Astrocyte (in vitro differentiated cells and primary cell): ENCODE measurements around the gene NTN1. TPM values are rescaled to one million over a fixed set of nuclear protein-coding genes. Genes with fewer than 3 reads are reported as not detected.

Experiments
- DNase-seq: peaks from one replicate; pipeline ENCODE4 v3.0.0-alpha.2; 2010; ENCODE audit warnings: low read depth
- FAIRE-seq: peaks from 2 replicates; lab custom pipeline; 2011; peaks lifted over from hg19 to GRCh38; lab: Jason Lieb, UNC
- H2AFZ ChIP-seq: 2 replicates; pipeline ENCODE4 v1.6.0; 2012; ENCODE audit warnings: low read depth, low read length, inconsistent platforms
- H3K27ac ChIP-seq: 2 replicates; pipeline ENCODE4 v1.5.1; 2011; ENCODE audit warnings: low read depth, low read length, inconsistent platforms
- H3K27me3 ChIP-seq: 2 replicates; pipeline ENCODE4 v1.6.0; 2011; ENCODE audit warnings: low read length, inconsistent platforms; ENCODE audit not compliant: insufficient read depth
- H3K36me3 ChIP-seq: 2 replicates; pipeline ENCODE4 v1.5.1; 2011; ENCODE audit warnings: low read length, inconsistent platforms; ENCODE audit not compliant: insufficient read depth
- H3K4me1 ChIP-seq: 2 replicates; pipeline ENCODE4 v1.5.1; 2011; ENCODE audit warnings: low read length, inconsistent platforms; ENCODE audit not compliant: insufficient read depth
- H3K4me2 ChIP-seq: 2 replicates; pipeline ENCODE4 v1.6.0; 2012; ENCODE audit warnings: low read length, inconsistent platforms
- H3K4me3 ChIP-seq: 2 replicates; pipeline ENCODE4 v1.5.1; 2011; ENCODE audit warnings: low read depth, mild to moderate bottlenecking, low read length, inconsistent platforms; ENCODE audit not compliant: insufficient read depth
- H3K79me2 ChIP-seq: 2 replicates; pipeline ENCODE4 v1.6.0; 2012; ENCODE audit warnings: mild to moderate bottlenecking, low read length, inconsistent platforms; ENCODE audit not compliant: insufficient read depth
- H3K9ac ChIP-seq: 2 replicates; pipeline ENCODE4 v1.6.0; 2012; ENCODE audit warnings: mild to moderate bottlenecking, low read length, inconsistent platforms
- H3K9me3 ChIP-seq: 2 replicates; pipeline ENCODE4 v1.5.1; 2012; ENCODE audit warnings: low read depth, mild to moderate bottlenecking, low read length, inconsistent platforms; ENCODE audit not compliant: insufficient read depth
- H4K20me1 ChIP-seq: 2 replicates; pipeline ENCODE4 v1.6.0; 2012; ENCODE audit warnings: low read length, inconsistent platforms; ENCODE audit not compliant: insufficient read depth
- H3K27ac Mint-ChIP-seq: one replicate; pipeline ENCODE4 v1.8.0; 2021; ENCODE audit warnings: mild to moderate bottlenecking, mixed read lengths; ENCODE audit not compliant: unreplicated experiment
- H3K27me3 Mint-ChIP-seq: one replicate; pipeline ENCODE4 v1.8.0; 2021; ENCODE audit warnings: low read depth, mixed read lengths; ENCODE audit not compliant: unreplicated experiment
- H3K36me3 Mint-ChIP-seq: one replicate; pipeline ENCODE4 v1.8.0; 2021; ENCODE audit warnings: low read depth, mixed read lengths; ENCODE audit not compliant: unreplicated experiment
- H3K4me1 Mint-ChIP-seq: one replicate; pipeline ENCODE4 v1.8.0; 2021; ENCODE audit warnings: low read depth, mixed read lengths; ENCODE audit not compliant: unreplicated experiment
- H3K4me3 Mint-ChIP-seq: one replicate; pipeline ENCODE4 v1.8.0; 2021; ENCODE audit warnings: mild to moderate bottlenecking, moderate library complexity, mixed read lengths; ENCODE audit not compliant: unreplicated experiment
- H3K9me3 Mint-ChIP-seq: one replicate; pipeline ENCODE4 v1.8.0; 2021; ENCODE audit warnings: mild to moderate bottlenecking, mixed read lengths; ENCODE audit not compliant: unreplicated experiment
- CTCF ChIP-seq: IDR thresholded peaks from 2 replicates; pipeline ENCODE4 v1.5.1; 2011; ENCODE audit warnings: low read depth, mild to moderate bottlenecking, inconsistent platforms, low read length, moderate library complexity; ENCODE audit not compliant: insufficient read depth
- EZH2 ChIP-seq: IDR thresholded peaks from 2 replicates; pipeline ENCODE4 v1.6.1; 2012; ENCODE audit warnings: mild to moderate bottlenecking, low read length, inconsistent platforms; ENCODE audit not compliant: insufficient read depth
- total RNA-seq: library from RNA; stranded (reverse); gene quantifications from 2 replicates; pipeline ENCODE4 v1.2.1, GENCODE V29; 2021

Gene NTN1
- total RNA-seq, 1 donor from 2014 or later, result 9.8 TPM

- Mint-ChIP-seq H3K36me3 (no peaks in the 10 kb centered on the region), H3K27me3 (peaks cover 43% of the 10 kb centered on the region), H3K9me3 (no peaks in the 10 kb centered on the region), H3K4me3 (peak overlapping the region; percentile 61), H3K27ac (no peak overlapping the region), H3K4me1 (peaks cover 2% of the 10 kb centered on the region)
- Histone ChIP-seq H3K27ac (no peak overlapping the region), H3K4me2 (peak overlapping the region; percentile 76), H3K79me2 (no peaks in the 10 kb centered on the region), H2AFZ (peak overlapping the region; percentile 47), H3K9ac (no peak overlapping the region), H3K4me1 (peaks cover 3% of the 10 kb centered on the region), H3K9me3 (no peaks in the 10 kb centered on the region), H3K27me3 (peaks cover 27% of the 10 kb centered on the region), H4K20me1 (no peaks in the 10 kb centered on the region), H3K4me3 (peak overlapping the region; percentile 23), H3K36me3 (no peaks in the 10 kb centered on the region)
- FAIRE-seq (no peak), DNase-seq (peak; percentile 3)
- TF ChIP-seq CTCF, result no peak
- TF ChIP-seq EZH2, result peak; percentile 54
Observed at GRCh38 chr17:9002606-9003354, 18.5 kb upstream of the NTN1 start.

GRCh38 chr17:9003355-9004131 lies 17.8 kb upstream of the NTN1 start:
- Mint-ChIP-seq H3K9me3 (no peaks in the 10 kb centered on the region), H3K36me3 (no peaks in the 10 kb centered on the region), H3K27me3 (peaks cover 47% of the 10 kb centered on the region), H3K4me3 (peak overlapping the region; percentile 67), H3K4me1 (peaks cover 2% of the 10 kb centered on the region), H3K27ac (no peak overlapping the region)
- FAIRE-seq (no peak), DNase-seq (no peak)
- Histone ChIP-seq H3K27ac (no peak overlapping the region), H3K9me3 (no peaks in the 10 kb centered on the region), H4K20me1 (no peaks in the 10 kb centered on the region), H3K79me2 (no peaks in the 10 kb centered on the region), H3K4me1 (peaks cover 3% of the 10 kb centered on the region), H3K36me3 (no peaks in the 10 kb centered on the region), H3K27me3 (peaks cover 29% of the 10 kb centered on the region), H3K9ac (no peak overlapping the region), H3K4me3 (no peak overlapping the region), H2AFZ (peak overlapping the region; percentile 47), H3K4me2 (peak overlapping the region; percentile 76)
- TF ChIP-seq CTCF, result no peak
- TF ChIP-seq EZH2, result no peak
